Measurements from ENCODE around the gene RITA1.

RITA1 gene

GRCh38 chr12:113226696-113227568 lies 41.4 kb downstream of the RITA1 start:
- Histone ChIP-seq H3K9me3 (ENCODE audit: control insufficient read depth in 1 of 2, low read length in 2 of 2) (no peaks in the 10 kb centered on the region), H3K27ac (ENCODE audit: low read length) (peak overlapping the region; percentile 45), H3K4me3 (ENCODE audit: low read depth in 1 of 2, low read length in 2 of 2) (no peak overlapping the region), H3K36me3 (ENCODE audit: control insufficient read depth in 1 of 2, insufficient read depth in 2 of 2, low read length in 2 of 2) (peaks cover 27 to 36% of the 10 kb centered on the region in 2 donors), H3K27me3 (ENCODE audit: low read depth, low read length) (no peaks in the 10 kb centered on the region), H3K4me1 (ENCODE audit: control insufficient read depth in 1 of 2, insufficient read depth in 2 of 2, low read length in 2 of 2) (peaks cover 6 to 47% of the 10 kb centered on the region in 2 donors)

GRCh38 chr12:113227686-113228391 lies 42.3 kb downstream of the RITA1 start:
- peaks cover 6 to 47% of the 10 kb centered on the region in 2 donors for H3K4me1 ChIP-seq (ENCODE audit: control insufficient read depth in 1 of 2, insufficient read depth in 2 of 2, low read length in 2 of 2)
- peaks cover 36 to 45% of the 10 kb centered on the region in 2 donors for H3K36me3 ChIP-seq (ENCODE audit: control insufficient read depth in 1 of 2, insufficient read depth in 2 of 2, low read length in 2 of 2)
- no peaks in the 10 kb centered on the region for H3K27me3 ChIP-seq (ENCODE audit: low read depth, low read length)
- peak overlapping the region; percentile 45 for H3K27ac ChIP-seq (ENCODE audit: low read length)
- H3K9me3 ChIP-seq (ENCODE audit: control insufficient read depth in 1 of 2, low read length in 2 of 2), result no peaks in the 10 kb centered on the region
- no peak overlapping the region for H3K4me3 ChIP-seq (ENCODE audit: low read depth in 1 of 2, low read length in 2 of 2)

GRCh38 chr12:113228394-113229028 lies 43.0 kb downstream of the RITA1 start:
- Histone ChIP-seq H3K9me3 (ENCODE audit: control insufficient read depth in 1 of 2, low read length in 2 of 2) (no peaks in the 10 kb centered on the region), H3K36me3 (ENCODE audit: control insufficient read depth in 1 of 2, insufficient read depth in 2 of 2, low read length in 2 of 2) (peaks cover 43 to 51% of the 10 kb centered on the region in 2 donors), H3K27ac (ENCODE audit: low read length) (no peak overlapping the region), H3K4me1 (ENCODE audit: control insufficient read depth in 1 of 2, insufficient read depth in 2 of 2, low read length in 2 of 2) (peaks cover 6 to 49% of the 10 kb centered on the region in 2 donors), H3K27me3 (ENCODE audit: low read depth, low read length) (no peaks in the 10 kb centered on the region), H3K4me3 (ENCODE audit: low read depth in 1 of 2, low read length in 2 of 2) (no peak overlapping the region)

GRCh38 chr12:113230315-113231234 lies 45.1 kb downstream of the RITA1 start:
- Histone ChIP-seq H3K27ac (ENCODE audit: low read length) (peak overlapping the region; percentile 45), H3K36me3 (ENCODE audit: control insufficient read depth in 1 of 2, insufficient read depth in 2 of 2, low read length in 2 of 2) (peaks cover 51 to 63% of the 10 kb centered on the region in 2 donors), H3K9me3 (ENCODE audit: control insufficient read depth in 1 of 2, low read length in 2 of 2) (no peaks in the 10 kb centered on the region), H3K4me1 (ENCODE audit: control insufficient read depth in 1 of 2, insufficient read depth in 2 of 2, low read length in 2 of 2) (peaks cover 6 to 46% of the 10 kb centered on the region in 2 donors), H3K27me3 (ENCODE audit: low read depth, low read length) (no peaks in the 10 kb centered on the region), H3K4me3 (ENCODE audit: low read depth in 1 of 2, low read length in 2 of 2) (no peak overlapping the region)

GRCh38 chr12:113231235-113232088 lies 45.9 kb downstream of the RITA1 start:
- peaks cover 51 to 63% of the 10 kb centered on the region in 2 donors for H3K36me3 ChIP-seq (ENCODE audit: control insufficient read depth in 1 of 2, insufficient read depth in 2 of 2, low read length in 2 of 2)

GRCh38 chr12:113232089-113232839 lies 46.7 kb downstream of the RITA1 start:
- Histone ChIP-seq H3K4me3 (ENCODE audit: low read depth in 1 of 2, low read length in 2 of 2) (no peak overlapping the region), H3K9me3 (ENCODE audit: control insufficient read depth in 1 of 2, low read length in 2 of 2) (no peaks in the 10 kb centered on the region), H3K27ac (ENCODE audit: low read length) (peak overlapping the region; percentile 72), H3K27me3 (ENCODE audit: low read depth, low read length) (no peaks in the 10 kb centered on the region), H3K36me3 (ENCODE audit: control insufficient read depth in 1 of 2, insufficient read depth in 2 of 2, low read length in 2 of 2) (peaks cover 45 to 57% of the 10 kb centered on the region in 2 donors), H3K4me1 (ENCODE audit: control insufficient read depth in 1 of 2, insufficient read depth in 2 of 2, low read length in 2 of 2) (peaks cover 6 to 52% of the 10 kb centered on the region in 2 donors)

More at GRCh38 chr12:113231235-113232088, 45.9 kb downstream of the RITA1 start:
- H3K9me3 ChIP-seq (ENCODE audit: control insufficient read depth in 1 of 2, low read length in 2 of 2), result no peaks in the 10 kb centered on the region
- H3K4me3 ChIP-seq (ENCODE audit: low read depth in 1 of 2, low read length in 2 of 2), result no peak overlapping the region
- peak overlapping the region; percentile 45 for H3K27ac ChIP-seq (ENCODE audit: low read length)
- H3K4me1 ChIP-seq (ENCODE audit: control insufficient read depth in 1 of 2, insufficient read depth in 2 of 2, low read length in 2 of 2), result peaks cover 6 to 46% of the 10 kb centered on the region in 2 donors
- no peaks in the 10 kb centered on the region for H3K27me3 ChIP-seq (ENCODE audit: low read depth, low read length)

- Histone ChIP-seq H3K27me3 (ENCODE audit: low read depth, low read length) (no peaks in the 10 kb centered on the region), H3K4me3 (ENCODE audit: low read depth in 1 of 2, low read length in 2 of 2) (no peak overlapping the region), H3K36me3 (ENCODE audit: control insufficient read depth in 1 of 2, insufficient read depth in 2 of 2, low read length in 2 of 2) (peaks cover 42 to 50% of the 10 kb centered on the region in 2 donors), H3K4me1 (ENCODE audit: control insufficient read depth in 1 of 2, insufficient read depth in 2 of 2, low read length in 2 of 2) (peaks cover under 1 to 49% of the 10 kb centered on the region in 2 donors), H3K9me3 (ENCODE audit: control insufficient read depth in 1 of 2, low read length in 2 of 2) (no peaks in the 10 kb centered on the region), H3K27ac (ENCODE audit: low read length) (peak overlapping the region; percentile 72)
Observed at GRCh38 chr12:113232840-113233585, 47.5 kb downstream of the RITA1 start.

- no peaks in the 10 kb centered on the region for H3K27me3 ChIP-seq (ENCODE audit: low read depth, low read length)
- H3K36me3 ChIP-seq (ENCODE audit: control insufficient read depth in 1 of 2, insufficient read depth in 2 of 2, low read length in 2 of 2), result peaks cover 39 to 48% of the 10 kb centered on the region in 2 donors
- no peaks in the 10 kb centered on the region for H3K9me3 ChIP-seq (ENCODE audit: control insufficient read depth in 1 of 2, low read length in 2 of 2)
- no peak overlapping the region for H3K4me3 ChIP-seq (ENCODE audit: low read depth in 1 of 2, low read length in 2 of 2)
- peaks cover 0 to 39% of the 10 kb centered on the region in 2 donors for H3K4me1 ChIP-seq (ENCODE audit: control insufficient read depth in 1 of 2, insufficient read depth in 2 of 2, low read length in 2 of 2)
- H3K27ac ChIP-seq (ENCODE audit: low read length), result no peak overlapping the region
Observed at GRCh38 chr12:113233967-113234366, 48.4 kb downstream of the RITA1 start.

GRCh38 chr12:113234483-113234882 lies 49.0 kb downstream of the RITA1 start:
- H3K27ac ChIP-seq (ENCODE audit: low read length), result no peak overlapping the region
- no peak overlapping the region for H3K4me3 ChIP-seq (ENCODE audit: low read depth in 1 of 2, low read length in 2 of 2)
- peaks cover 4 to 39% of the 10 kb centered on the region in 2 donors for H3K4me1 ChIP-seq (ENCODE audit: control insufficient read depth in 1 of 2, insufficient read depth in 2 of 2, low read length in 2 of 2)
- H3K9me3 ChIP-seq (ENCODE audit: control insufficient read depth in 1 of 2, low read length in 2 of 2), result no peaks in the 10 kb centered on the region
- peaks cover 39 to 48% of the 10 kb centered on the region in 2 donors for H3K36me3 ChIP-seq (ENCODE audit: control insufficient read depth in 1 of 2, insufficient read depth in 2 of 2, low read length in 2 of 2)
- no peaks in the 10 kb centered on the region for H3K27me3 ChIP-seq (ENCODE audit: low read depth, low read length)
